ENCODE data around the gene CLTRN.
"Not testable (repeated sequence)": the region's sequence is repeated elsewhere in the genome, so short reads cannot be mapped to it uniquely, and the experiment has no call there.

CLTRN gene

GRCh38 chrX:15664487-15665444 is at the start of gene CLTRN:
TSS of gene CLTRN (minus strand) at chrX:15664805. CDS start at chrX:15664775, 30 bp downstream.
- H3K27ac ChIP-seq: peak within 1 kb of the TSS; percentile 84

GRCh38 chrX:15704273-15704672 is 39.7 kb upstream of the CLTRN start:
- H3K27ac ChIP-seq; DNase-seq (ENCODE audit: low read depth, low spot score): not testable (repeated sequence)

More at GRCh38 chrX:15664487-15665444, at the start of gene CLTRN:
- peak; percentile 44 for DNase-seq (ENCODE audit: low read depth, low spot score)

- DNase-seq (ENCODE audit: low read depth, low spot score); H3K27ac ChIP-seq: not testable (repeated sequence)
Measured at GRCh38 chrX:15703809-15704208, 39.2 kb upstream of the CLTRN start.

- no peak overlapping the region for H3K27ac ChIP-seq
- DNase-seq (ENCODE audit: low read depth, low spot score): no peak
Measured at GRCh38 chrX:15702488-15703371, 38.1 kb upstream of the CLTRN start.

- H3K27ac ChIP-seq: no peak overlapping the region
- DNase-seq (ENCODE audit: low read depth, low spot score): no peak
Measured at GRCh38 chrX:15696516-15696915, 31.9 kb upstream of the CLTRN start.

GRCh38 chrX:15694941-15695451 is 30.4 kb upstream of the CLTRN start:
- no peak overlapping the region for H3K27ac ChIP-seq
- no peak for DNase-seq (ENCODE audit: low read depth, low spot score)

GRCh38 chrX:15686818-15687685 is 22.4 kb upstream of the CLTRN start:
- no peak for DNase-seq (ENCODE audit: low read depth, low spot score)
- no peak overlapping the region for H3K27ac ChIP-seq

- no peak for DNase-seq (ENCODE audit: low read depth, low spot score)
- no peak overlapping the region for H3K27ac ChIP-seq
Measured at GRCh38 chrX:15683193-15683592, 18.6 kb upstream of the CLTRN start.

- H3K27ac ChIP-seq: no peak overlapping the region
- DNase-seq (ENCODE audit: low read depth, low spot score): no peak
Measured at GRCh38 chrX:15681433-15681832, 16.8 kb upstream of the CLTRN start.

- no peak for DNase-seq (ENCODE audit: low read depth, low spot score)
- H3K27ac ChIP-seq: peak overlapping the region; percentile 13
Measured at GRCh38 chrX:15680401-15680800, 15.8 kb upstream of the CLTRN start.

- H3K27ac ChIP-seq: no peak overlapping the region
Measured at GRCh38 chrX:15679246-15679645, 14.6 kb upstream of the CLTRN start.

GRCh38 chrX:15678339-15678738 is 13.7 kb upstream of the CLTRN start:
- DNase-seq (ENCODE audit: low read depth, low spot score): no peak
- H3K27ac ChIP-seq: no peak overlapping the region

More at GRCh38 chrX:15679246-15679645, 14.6 kb upstream of the CLTRN start:
- DNase-seq (ENCODE audit: low read depth, low spot score): no peak

- no peak for DNase-seq (ENCODE audit: low read depth, low spot score)
- peak overlapping the region; percentile 94 for H3K27ac ChIP-seq
Measured at GRCh38 chrX:15676886-15677285, 12.3 kb upstream of the CLTRN start.

GRCh38 chrX:15675490-15675921 is 10.9 kb upstream of the CLTRN start:
- peak; percentile 72 for DNase-seq (ENCODE audit: low read depth, low spot score)

GRCh38 chrX:15674841-15675489 is 10.4 kb upstream of the CLTRN start:
- H3K27ac ChIP-seq: peak overlapping the region; percentile 94
- DNase-seq (ENCODE audit: low read depth, low spot score): peak; percentile 61

More at GRCh38 chrX:15675490-15675921, 10.9 kb upstream of the CLTRN start:
- H3K27ac ChIP-seq: peak overlapping the region; percentile 94

GRCh38 chrX:15674514-15674840 is 9.9 kb upstream of the CLTRN start:
- DNase-seq (ENCODE audit: low read depth, low spot score): no peak
- peak overlapping the region; percentile 94 for H3K27ac ChIP-seq

GRCh38 chrX:15673970-15674369 is 9.4 kb upstream of the CLTRN start:
- H3K27ac ChIP-seq: peak overlapping the region; percentile 94

GRCh38 chrX:15672881-15673280 is 8.3 kb upstream of the CLTRN start:
- peak overlapping the region; percentile 20 for H3K27ac ChIP-seq
- DNase-seq (ENCODE audit: low read depth, low spot score): peak; percentile 22

More at GRCh38 chrX:15673970-15674369, 9.4 kb upstream of the CLTRN start:
- no peak for DNase-seq (ENCODE audit: low read depth, low spot score)

GRCh38 chrX:15663439-15663838 is 1.2 kb downstream of the CLTRN start:
- peak overlapping the region; percentile 84 for H3K27ac ChIP-seq

More at GRCh38 chrX:15663439-15663838, 1.2 kb downstream of the CLTRN start:
- DNase-seq (ENCODE audit: low read depth, low spot score): peak; percentile 27
